Esophagus squamous epithelium (tissue), 5 donors: Measurements from ENCODE around the gene NUP54. TPM values are rescaled to one million over a fixed set of nuclear protein-coding genes. Genes with fewer than 3 reads are reported as not detected.

Experiments
- DNase-seq: peaks from one replicate; lab custom pipeline; 2025; lab: John Stamatoyannopoulos, UW
- H3K27ac ChIP-seq, 4 donors: fragments of 200-600 bp; sonication (generic); one replicate each; pipeline ENCODE4 v1.5.1; 2016 to 2019; ENCODE audit warnings: mild to moderate bottlenecking in 1 of 4
- H3K27me3 ChIP-seq, 4 donors: fragments of 200-600 bp; sonication (generic); 1 replicate in 3 of 4; 2 replicates in 1 of 4; pipeline versions ENCODE4 v1.5.1 to v1.6.0; 2017 to 2021; ENCODE audit warnings: antibody characterized with exemption in 1 of 4
- H3K36me3 ChIP-seq, 3 donors: fragments of 200-600 bp; sonication (generic); one replicate each; pipeline ENCODE4 v1.5.1; 2016 to 2019
- H3K4me1 ChIP-seq, 3 donors: fragments of 200-600 bp; sonication (generic); one replicate each; pipeline ENCODE4 v1.5.1; 2017 to 2019
- H3K4me3 ChIP-seq, 4 donors: fragments of 200-600 bp; sonication (generic); 1 replicate in 3 of 4; 2 replicates in 1 of 4; pipeline ENCODE4 v1.5.1; 2016 to 2019; ENCODE audit warnings: mild to moderate bottlenecking in 2 of 4, moderate library complexity in 1 of 4
- H3K9me3 ChIP-seq, 3 donors: fragments of 200-600 bp; sonication (generic); one replicate each; pipeline ENCODE4 v1.5.1; 2016 to 2019
- CTCF ChIP-seq, 6 experiments: fragments of 450-650 bp in 4 of 6; fragments of 200-600 bp in 2 of 6; sonication (generic) in 2 of 6; IDR thresholded peaks; one replicate each; pipeline ENCODE4 v1.5.1; 2016 to 2019; ENCODE audit warnings: antibody characterized with exemption in 6 of 6, mild to moderate bottlenecking in 4 of 6, moderate library complexity in 4 of 6
- POLR2A ChIP-seq, 4 donors: fragments of 450-650 bp; IDR thresholded peaks; one replicate each; pipeline ENCODE4 v1.6.1; 2017; ENCODE audit warnings: antibody characterized with exemption in 4 of 4, mild to moderate bottlenecking in 4 of 4, moderate library complexity in 3 of 4
- WGBS, 2 donors: methylation state at CpG; one replicate each; pipeline ENCODE4 v1.1.5; 2018; 5-methylcytosine and 5-hydroxymethylcytosine counted together
- intact Hi-C: fragments of 100-400 bp; cut with DNase I; formaldehyde crosslinking; loops from one replicate; pipeline ENCODE4 v1.15.0; 2022
- total RNA-seq, 4 donors: library from RNA; depleted of rRNA; stranded (reverse); fragments of >200 nt; gene quantifications; one replicate each; pipeline ENCODE4 v1.1.0, GENCODE V29; 2016
- donor health status: DM: yes; HTN: yes; CAD: no.

NUP54 gene
- total RNA-seq, 4 donors from 2014 or later, result 19.5 to 45.4 (median 36.5) TPM

GRCh38 chr4:76067652-76068286 lies 80.4 kb downstream of the NUP54 start:
- H3K9me3 ChIP-seq, result no peaks in the 10 kb centered on the region
- WGBS, 2 donors, result 0% methylated on average over 2 of the region's 2 CpGs
- intact Hi-C loops, result loop anchor here (5.0 kb wide), 1 partner anchor 70 kb away; no protein-coding TSS in a partner anchor
- H3K4me1 ChIP-seq, result no peaks in the 10 kb centered on the region
- no peak overlapping the region for H3K4me3 ChIP-seq
- H3K27ac ChIP-seq, result no peak overlapping the region
- TF ChIP-seq POLR2A (IDR thresholded peaks at IDR 0.05) (no peak), CTCF (IDR thresholded peaks at IDR 0.05) (peak; percentile 37 to 80 (median 77))
- H3K27me3 ChIP-seq, result no peaks in the 10 kb centered on the region
- DNase-seq, result no peak
- H3K36me3 ChIP-seq, result no peaks in the 10 kb centered on the region

- WGBS, 2 donors, result 80% methylated on average over 1 of the region's 3 CpGs; no CpG with 5 or more reads in 1 of the 2 donors
- H3K27ac ChIP-seq, result no peak overlapping the region
- no peak for DNase-seq
- H3K9me3 ChIP-seq, result no peaks in the 10 kb centered on the region
- H3K27me3 ChIP-seq, result no peaks in the 10 kb centered on the region
- no peaks in the 10 kb centered on the region for H3K36me3 ChIP-seq
- TF ChIP-seq CTCF (IDR thresholded peaks at IDR 0.05) (no peak), POLR2A (IDR thresholded peaks at IDR 0.05) (no peak)
- no peak overlapping the region for H3K4me3 ChIP-seq
- H3K4me1 ChIP-seq, result no peaks in the 10 kb centered on the region
- intact Hi-C loops, result loop anchor here (5.0 kb wide), 1 partner anchor 69 kb away; no protein-coding TSS in a partner anchor
Measured at GRCh38 chr4:76066546-76066945, 81.7 kb downstream of the NUP54 start.

Other genes starting within 250 kb of the NUP54 start
- gene PPEF2, start 245.9 kb downstream of the NUP54 start, total RNA-seq, result under 1 TPM in 1 of 4 donors, not detected in 3; 0.04 TPM
- 100 to 1,000 TPM in 2 of 4 donors, 10 to 100 TPM in 2; 53.6 to 152 (median 86.2) TPM for gene NAAA, start 207.4 kb downstream of the NUP54 start, total RNA-seq
- 10 to 100 TPM; 15.0 to 36.2 (median 26.2) TPM for gene SDAD1, start 157.5 kb downstream of the NUP54 start, total RNA-seq
- gene CXCL9, start 140.9 kb downstream of the NUP54 start, total RNA-seq, result 1 to 10 TPM in 1 of 4 donors, under 1 TPM in 2, not detected in 1; 0.11 to 5.6 (median 0.19) TPM
- gene CXCL10, start 124.9 kb downstream of the NUP54 start, total RNA-seq, result 1 to 10 TPM in 1 of 4 donors, under 1 TPM in 3; 0.35 to 8.9 (median 0.55) TPM
- gene CXCL11, start 112.3 kb downstream of the NUP54 start, total RNA-seq, result under 1 TPM in 1 of 4 donors, not detected in 3; 0.26 TPM
- 1 to 10 TPM in 2 of 4 donors, under 1 TPM in 2; 0.85 to 2.7 (median 1.7) TPM for gene ART3, start 73.7 kb downstream of the NUP54 start, total RNA-seq
- gene SCARB2, start 65.4 kb upstream of the NUP54 start, total RNA-seq, result 10 to 100 TPM; 50.3 to 91.2 (median 72.8) TPM
- gene FAM47E, start 103.3 kb upstream of the NUP54 start, total RNA-seq, result under 1 TPM in 2 of 4 donors, not detected in 2; 0.44 to 0.76 TPM
- 1 to 10 TPM; 1.8 to 3.8 (median 2.4) TPM for gene STBD1, start 158.3 kb upstream of the NUP54 start, total RNA-seq